Loucy (cell line): Measurements from ENCODE around the gene IL18RAP.
A peak's percentile ranks its signal among the peaks of the same experiment; 100 is the strongest.

Experiments used
- H2AFZ ChIP-seq: fragments of 200-600 bp; sonication (generic); 2 replicates; pipeline ENCODE4 v1.6.0; 2016; ENCODE audit warnings: antibody characterized with exemption, mild to moderate bottlenecking, low read length, moderate library complexity
- H3F3A ChIP-seq: fragments of 200-600 bp; 2 replicates; pipeline ENCODE4 v1.6.0; 2016; ENCODE audit warnings: antibody characterized with exemption, low read depth, mild to moderate bottlenecking
- H3K27me3 ChIP-seq: fragments of 200-600 bp; sonication (generic); 2 replicates; pipeline ENCODE4 v1.6.1; 2014; ENCODE audit warnings: low read length, mild to moderate bottlenecking; ENCODE audit not compliant: insufficient read depth, poor library complexity, severe bottlenecking
- H3K36me3 ChIP-seq: fragments of 200-600 bp; sonication (generic); 2 replicates; pipeline ENCODE4 v1.6.1; 2016; ENCODE audit warnings: low read length; ENCODE audit not compliant: insufficient read depth
- H3K4me1 ChIP-seq: fragments of 200-600 bp; sonication (generic); 2 replicates; pipeline ENCODE4 v1.5.1; 2014; ENCODE audit warnings: low read length, mild to moderate bottlenecking; ENCODE audit not compliant: insufficient read depth, poor library complexity, severe bottlenecking
- H3K4me2 ChIP-seq: fragments of 200-600 bp; sonication (generic); 2 replicates; pipeline ENCODE4 v1.6.0; 2014; ENCODE audit warnings: antibody characterized with exemption, low read length, low read depth, mild to moderate bottlenecking; ENCODE audit not compliant: poor library complexity, severe bottlenecking
- H3K4me3 ChIP-seq: fragments of 200-600 bp; sonication (generic); 2 replicates; pipeline ENCODE4 v1.5.1; 2014; ENCODE audit warnings: low read length, mild to moderate bottlenecking, mixed read lengths; ENCODE audit not compliant: poor library complexity, severe bottlenecking
- H3K79me2 ChIP-seq: fragments of 200-600 bp; sonication (generic); 2 replicates; pipeline ENCODE4 v1.6.1; 2014; ENCODE audit warnings: low read length; ENCODE audit not compliant: insufficient read depth
- H3K9ac ChIP-seq: fragments of 200-600 bp; sonication (generic); 2 replicates; pipeline ENCODE4 v1.6.0; 2014; ENCODE audit warnings: mild to moderate bottlenecking, low read depth, low read length, moderate library complexity; ENCODE audit not compliant: poor library complexity, severe bottlenecking
- H3K9me2 ChIP-seq: fragments of 200-600 bp; sonication (generic); replicated peaks from 2 replicates; pipeline ENCODE4 v1.6.1; 2016; ENCODE audit warnings: low read depth, low read length, mixed read lengths
- H3K9me3 ChIP-seq: fragments of 200-600 bp; sonication (generic); 2 replicates; pipeline ENCODE4 v1.6.1; 2014; ENCODE audit warnings: mild to moderate bottlenecking, antibody characterized with exemption, low read length, low read depth; ENCODE audit not compliant: insufficient read depth
- H4K20me1 ChIP-seq: fragments of 200-600 bp; sonication (generic); 2 replicates; pipeline ENCODE4 v1.6.0; 2014; ENCODE audit warnings: antibody characterized with exemption, low read length, mild to moderate bottlenecking; ENCODE audit not compliant: insufficient read depth, poor library complexity, severe bottlenecking
- EZH2phosphoT487 ChIP-seq: fragments of 200-600 bp; IDR thresholded peaks from 2 replicates; pipeline ENCODE4 v1.6.1; 2018; ENCODE audit warnings: antibody characterized with exemption, mild to moderate bottlenecking, moderate library complexity, borderline replicate concordance
- TF ChIP-seq, protein P1 (sequence below): fragments of 200-600 bp; sonication (generic); conservative IDR thresholded peaks from 2 replicates; pipeline ENCODE4 v1.5.1; 2014; ENCODE audit warnings: mild to moderate bottlenecking, antibody characterized with exemption, low read length

IL18RAP gene

DNA sequence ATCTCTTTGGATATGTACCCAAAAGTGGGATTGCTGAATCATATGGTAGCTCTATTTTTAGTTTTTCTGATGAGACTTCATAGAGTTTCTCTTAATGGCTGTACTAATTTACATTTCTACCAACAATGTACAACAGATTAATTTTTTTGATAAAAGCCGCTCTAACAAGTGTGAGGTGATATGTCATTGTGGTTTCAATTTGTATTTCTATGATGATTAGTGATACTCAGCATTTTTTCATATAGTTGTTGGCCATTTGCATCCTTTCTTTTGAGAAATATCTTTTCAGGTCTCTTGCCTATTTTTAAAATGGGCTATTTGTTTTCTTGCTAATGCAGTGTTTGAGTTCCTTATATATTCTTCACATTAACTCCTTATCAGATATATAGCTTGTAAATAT, 4.3 kb downstream of the IL18RAP start:
- Histone ChIP-seq H3K27me3 (no peaks in the 10 kb centered on the region), H3K79me2 (peaks cover 94% of the 10 kb centered on the region), H3K9ac (no peak overlapping the region), H3K9me3 (peaks cover 5% of the 10 kb centered on the region; the same call in 1 of the 2 replicates), H2AFZ (no peak overlapping the region), H3K4me2 (peak overlapping the region; percentile 68), H3K4me3 (peak overlapping the region; percentile 31), H3F3A (no peaks in the 10 kb centered on the region), H3K36me3 (no peaks in the 10 kb centered on the region), H3K9me2 (no peaks in the 10 kb centered on the region), H3K4me1 (peaks cover 87% of the 10 kb centered on the region), H4K20me1 (peaks cover 7% of the 10 kb centered on the region)
- TF ChIP-seq, protein P1, sequence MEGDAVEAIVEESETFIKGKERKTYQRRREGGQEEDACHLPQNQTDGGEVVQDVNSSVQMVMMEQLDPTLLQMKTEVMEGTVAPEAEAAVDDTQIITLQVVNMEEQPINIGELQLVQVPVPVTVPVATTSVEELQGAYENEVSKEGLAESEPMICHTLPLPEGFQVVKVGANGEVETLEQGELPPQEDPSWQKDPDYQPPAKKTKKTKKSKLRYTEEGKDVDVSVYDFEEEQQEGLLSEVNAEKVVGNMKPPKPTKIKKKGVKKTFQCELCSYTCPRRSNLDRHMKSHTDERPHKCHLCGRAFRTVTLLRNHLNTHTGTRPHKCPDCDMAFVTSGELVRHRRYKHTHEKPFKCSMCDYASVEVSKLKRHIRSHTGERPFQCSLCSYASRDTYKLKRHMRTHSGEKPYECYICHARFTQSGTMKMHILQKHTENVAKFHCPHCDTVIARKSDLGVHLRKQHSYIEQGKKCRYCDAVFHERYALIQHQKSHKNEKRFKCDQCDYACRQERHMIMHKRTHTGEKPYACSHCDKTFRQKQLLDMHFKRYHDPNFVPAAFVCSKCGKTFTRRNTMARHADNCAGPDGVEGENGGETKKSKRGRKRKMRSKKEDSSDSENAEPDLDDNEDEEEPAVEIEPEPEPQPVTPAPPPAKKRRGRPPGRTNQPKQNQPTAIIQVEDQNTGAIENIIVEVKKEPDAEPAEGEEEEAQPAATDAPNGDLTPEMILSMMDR, result no peak
- TF ChIP-seq EZH2phosphoT487, result no peak

DNA sequence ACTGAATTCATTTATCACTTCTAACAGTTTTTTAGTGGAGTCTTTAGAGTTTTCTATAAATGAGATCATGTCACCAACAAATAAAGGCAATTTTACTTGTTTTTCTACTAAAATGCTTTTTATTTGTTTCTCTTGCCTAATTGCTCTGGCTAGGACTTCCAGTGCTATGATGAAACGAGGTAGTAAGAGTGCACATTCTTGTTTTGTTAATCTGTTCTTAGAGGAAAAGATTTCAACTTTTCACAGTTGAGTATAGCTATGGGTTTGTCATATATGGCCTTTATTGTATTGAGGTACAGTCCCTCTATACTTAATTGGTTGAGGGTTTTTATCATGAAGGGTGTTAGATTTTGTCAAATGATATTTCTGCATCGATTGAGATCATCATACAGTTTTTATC, 5.6 kb downstream of the IL18RAP start:
- H3K4me2 ChIP-seq, result peak overlapping the region; percentile 68
- no peak for TF ChIP-seq EZH2phosphoT487
- TF ChIP-seq, protein P1, result no peak

DNA sequence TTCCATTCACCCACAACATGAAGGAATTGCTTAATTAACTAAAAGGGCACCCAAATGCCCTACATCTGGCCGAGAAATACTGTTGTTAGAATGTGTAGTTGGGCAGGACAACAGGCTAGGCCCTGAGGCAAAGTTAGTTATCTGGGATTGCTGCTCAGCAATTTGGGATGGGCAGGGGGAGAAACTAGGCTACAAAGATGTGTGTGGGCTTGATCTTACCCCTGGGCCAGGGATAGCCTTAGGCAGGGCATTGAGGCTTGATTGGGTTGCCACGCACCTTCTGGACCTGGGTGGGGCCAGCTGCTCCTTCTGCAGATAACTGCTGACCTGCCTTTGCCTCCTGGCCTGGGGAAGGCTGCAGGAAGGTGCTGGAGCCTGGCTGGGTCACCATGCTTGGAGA, 9.4 kb downstream of the IL18RAP start:
- Histone ChIP-seq H3K4me2 (peak overlapping the region; percentile 40), H3K27me3 (no peaks in the 10 kb centered on the region), H2AFZ (no peak overlapping the region), H3K9me2 (no peaks in the 10 kb centered on the region), H3K9me3 (peaks cover 5% of the 10 kb centered on the region; the same call in 1 of the 2 replicates), H3F3A (no peaks in the 10 kb centered on the region), H3K36me3 (peaks cover 23% of the 10 kb centered on the region; the same call in 1 of the 2 replicates), H3K79me2 (peaks cover 82% of the 10 kb centered on the region), H4K20me1 (peaks cover 4% of the 10 kb centered on the region), H3K9ac (no peak overlapping the region), H3K4me1 (peaks cover 77% of the 10 kb centered on the region), H3K4me3 (no peak overlapping the region)
- TF ChIP-seq, protein P1, result no peak
- TF ChIP-seq EZH2phosphoT487, result no peak

More for the DNA sequence above, 5.6 kb downstream of the IL18RAP start:
- Histone ChIP-seq H3F3A (no peaks in the 10 kb centered on the region), H2AFZ (no peak overlapping the region), H3K9ac (no peak overlapping the region), H3K79me2 (peaks cover 92% of the 10 kb centered on the region), H3K36me3 (peaks cover 7% of the 10 kb centered on the region; the same call in 1 of the 2 replicates), H3K4me3 (peak overlapping the region; percentile 57), H3K27me3 (no peaks in the 10 kb centered on the region), H3K9me2 (no peaks in the 10 kb centered on the region), H3K4me1 (peaks cover 76% of the 10 kb centered on the region), H4K20me1 (peaks cover 7% of the 10 kb centered on the region), H3K9me3 (peaks cover 5% of the 10 kb centered on the region; the same call in 1 of the 2 replicates)
